Uterus (tissue), 4 donors: ENCODE results near the gene NUP88. TPM values are rescaled to one million over a fixed set of nuclear protein-coding genes. Genes with fewer than 3 reads are reported as not detected.

ENCODE experiments used
- DNase-seq, 2 donors: peaks; one replicate each; pipeline ENCODE4 v3.0.0-alpha.2; 2019 to 2020
- H3K27ac ChIP-seq, 2 donors: fragments of 200-600 bp; sonication (generic); 1 replicate in 1 of 2; 2 replicates in 1 of 2; pipeline ENCODE4 v1.5.1; 2016 to 2018
- H3K27me3 ChIP-seq, 2 donors: fragments of 200-600 bp; sonication (generic); one replicate each; pipeline ENCODE4 v1.5.1; 2018 to 2019; ENCODE audit warnings: control low read depth in 1 of 2
- H3K36me3 ChIP-seq, 2 donors: fragments of 200-600 bp; sonication (generic); one replicate each; pipeline ENCODE4 v1.5.1; 2019; ENCODE audit warnings: control low read depth in 1 of 2
- H3K4me1 ChIP-seq, 2 donors: fragments of 200-600 bp; sonication (generic); one replicate each; pipeline ENCODE4 v1.5.1; 2018 to 2019; ENCODE audit warnings: control low read depth in 1 of 2
- H3K4me3 ChIP-seq, 2 donors: fragments of 200-600 bp; sonication (generic); 1 replicate in 1 of 2; 2 replicates in 1 of 2; pipeline ENCODE4 v1.5.1; 2018 to 2019; ENCODE audit warnings: mild to moderate bottlenecking in 1 of 2
- H3K9me3 ChIP-seq, 2 donors: fragments of 200-600 bp; sonication (generic); one replicate each; pipeline ENCODE4 v1.5.1; 2019; ENCODE audit warnings: control low read depth in 1 of 2
- CTCF ChIP-seq, 4 experiments: fragments of 200-600 bp in 2 of 4; fragments of 450-650 bp in 2 of 4; sonication (generic) in 2 of 4; IDR thresholded peaks; one replicate each; pipeline ENCODE4 v1.5.1; 2016 to 2019; ENCODE audit warnings: antibody characterized with exemption in 4 of 4, mild to moderate bottlenecking in 2 of 4, moderate library complexity in 1 of 4
- POLR2A ChIP-seq, 2 donors: fragments of 450-650 bp; IDR thresholded peaks; one replicate each; pipeline ENCODE4 v1.6.1; 2016; ENCODE audit warnings: antibody characterized with exemption in 2 of 2, mild to moderate bottlenecking in 1 of 2, moderate library complexity in 1 of 2
- intact Hi-C: fragments of 100-400 bp; cut with DNase I; formaldehyde crosslinking; loops from one replicate; pipeline ENCODE4 v1.15.1; 2023; ENCODE audit warnings: low total_unique reads
- total RNA-seq, 4 donors: library from RNA; depleted of rRNA in 3 of 4; stranded (reverse); fragments of >200 nt in 3 of 4; gene quantifications; one replicate each; pipeline versions ENCODE4 v1.1.0 to v1.2.4, GENCODE V29; 2014 to 2023
- donor health status: DM: yes; HTN: yes; CAD: no.

The NUP88 gene
- 10 to 100 TPM; 24.7 to 69.8 (median 52.3) TPM for total RNA-seq

- Histone ChIP-seq H3K4me1 (peaks cover 0 to 6% of the 10 kb centered on the region in 2 donors), H3K9me3 (no peaks in the 10 kb centered on the region), H3K36me3 (no peaks in the 10 kb centered on the region), H3K4me3 (peak within 1 kb of the TSS; percentile 74 to 87), H3K27ac (peak within 1 kb of the TSS; percentile 92), H3K27me3 (no peaks in the 10 kb centered on the region)
- TF ChIP-seq POLR2A (IDR thresholded peaks at IDR 0.05) (peak; percentile 57 to 80), CTCF (IDR thresholded peaks at IDR 0.05) (peak in 1 of 4 experiments; percentile 3)
- DNase-seq: peak; percentile 95 to 97
- intact Hi-C loops: no loop called here
Measured at GRCh38 chr17:5419356-5419958, at the start of gene NUP88. Gene NUP88 (minus strand): TSS chr17:5419662. CDS start chr17:5419650, 12 bp downstream.

GRCh38 chr17:5468075-5468473, 48.6 kb upstream of the NUP88 start:
- no peak for DNase-seq
- H3K27ac ChIP-seq: peak overlapping the region in 1 of 2 donors; percentile 80
- peak overlapping the region; percentile 87 to 92 for H3K4me3 ChIP-seq
- no peaks in the 10 kb centered on the region for H3K36me3 ChIP-seq
- TF ChIP-seq POLR2A (IDR thresholded peaks at IDR 0.05) (no peak), CTCF (IDR thresholded peaks at IDR 0.05) (no peak)
- intact Hi-C loops: no loop called here
- H3K4me1 ChIP-seq: peaks cover 10 to 12% of the 10 kb centered on the region in 2 donors
- no peaks in the 10 kb centered on the region for H3K9me3 ChIP-seq
- H3K27me3 ChIP-seq: no peaks in the 10 kb centered on the region

GRCh38 chr17:5467416-5467815, 48.0 kb upstream of the NUP88 start:
- H3K9me3 ChIP-seq: no peaks in the 10 kb centered on the region
- intact Hi-C loops: no loop called here
- no peaks in the 10 kb centered on the region for H3K27me3 ChIP-seq
- H3K36me3 ChIP-seq: no peaks in the 10 kb centered on the region
- H3K27ac ChIP-seq: no peak overlapping the region
- peaks cover 10 to 12% of the 10 kb centered on the region in 2 donors for H3K4me1 ChIP-seq
- no peak for TF ChIP-seq CTCF (IDR thresholded peaks at IDR 0.05)
- TF ChIP-seq POLR2A (IDR thresholded peaks at IDR 0.05): no peak
- no peak for DNase-seq
- peak overlapping the region; percentile 87 to 92 for H3K4me3 ChIP-seq

- Histone ChIP-seq H3K36me3 (no peaks in the 10 kb centered on the region), H3K4me3 (no peak overlapping the region), H3K27me3 (no peaks in the 10 kb centered on the region), H3K9me3 (no peaks in the 10 kb centered on the region), H3K27ac (no peak overlapping the region), H3K4me1 (peaks cover 10 to 12% of the 10 kb centered on the region in 2 donors)
- intact Hi-C loops: no loop called here
- DNase-seq: no peak
- TF ChIP-seq POLR2A (IDR thresholded peaks at IDR 0.05): no peak
- TF ChIP-seq CTCF (IDR thresholded peaks at IDR 0.05): no peak
Measured at GRCh38 chr17:5466295-5466694, 46.8 kb upstream of the NUP88 start.

- no peak for DNase-seq
- H3K36me3 ChIP-seq: no peaks in the 10 kb centered on the region
- H3K27ac ChIP-seq: no peak overlapping the region
- no peaks in the 10 kb centered on the region for H3K9me3 ChIP-seq
- H3K4me1 ChIP-seq: peaks cover 10 to 12% of the 10 kb centered on the region in 2 donors
- H3K4me3 ChIP-seq: no peak overlapping the region
- intact Hi-C loops: no loop called here
- no peak for TF ChIP-seq CTCF (IDR thresholded peaks at IDR 0.05)
- no peak for TF ChIP-seq POLR2A (IDR thresholded peaks at IDR 0.05)
- no peaks in the 10 kb centered on the region for H3K27me3 ChIP-seq
Measured at GRCh38 chr17:5464717-5465507, 45.5 kb upstream of the NUP88 start.
